Liver (tissue), 5 donors: ENCODE results near the gene LYVE1. TPM values are rescaled to one million over a fixed set of nuclear protein-coding genes. Genes with fewer than 3 reads are reported as not detected.

ENCODE experiments used
- CTCF ChIP-seq: fragments of 150-350 bp; IDR thresholded peaks from 2 replicates; pipeline ENCODE4 v1.5.1; 2017; ENCODE audit warnings: improper control_type of control experiment, low read depth, low read length; ENCODE audit not compliant: missing input control
- FOXA1 ChIP-seq: IDR thresholded peaks from 2 replicates; pipeline ENCODE4 v1.6.1; 2016; ENCODE audit warnings: antibody characterized with exemption
- FOXA2 ChIP-seq: IDR thresholded peaks from 2 replicates; pipeline ENCODE4 v1.6.1; 2016; ENCODE audit warnings: antibody characterized with exemption
- HNF4A ChIP-seq, 2 donors: conservative IDR thresholded peaks; 2 replicates each; pipeline ENCODE4 v1.6.1; 2016; ENCODE audit warnings: antibody characterized with exemption in 2 of 2, mild to moderate bottlenecking in 2 of 2
- MAX ChIP-seq: IDR thresholded peaks from 2 replicates; pipeline ENCODE4 v1.6.1; 2016; ENCODE audit warnings: antibody characterized with exemption
- NR2F2 ChIP-seq: IDR thresholded peaks from 2 replicates; pipeline ENCODE4 v1.6.1; 2016; ENCODE audit warnings: antibody characterized with exemption
- RAD21 ChIP-seq, 2 donors: IDR thresholded peaks; 2 replicates each; pipeline ENCODE4 v1.6.1; 2016; ENCODE audit warnings: antibody characterized with exemption in 2 of 2, mild to moderate bottlenecking in 2 of 2
- RXRA ChIP-seq, 2 donors: IDR thresholded peaks; 2 replicates each; pipeline ENCODE4 v1.6.1; 2017 to 2018; ENCODE audit warnings: antibody characterized with exemption in 2 of 2, mild to moderate bottlenecking in 1 of 2
- SP1 ChIP-seq: IDR thresholded peaks from 2 replicates; pipeline ENCODE4 v1.6.1; 2018; ENCODE audit warnings: antibody characterized with exemption, mild to moderate bottlenecking
- TAF1 ChIP-seq: conservative IDR thresholded peaks from 2 replicates; pipeline ENCODE4 v1.6.1; 2016; ENCODE audit warnings: antibody characterized with exemption, mild to moderate bottlenecking
- YY1 ChIP-seq: IDR thresholded peaks from 2 replicates; pipeline ENCODE4 v1.6.1; 2016; ENCODE audit warnings: antibody characterized with exemption, mild to moderate bottlenecking
- polyA plus RNA-seq, 2 donors: library from polyadenylated mRNA; stranded (reverse) in 1 of 2; unstranded in 1 of 2; fragments of 200-250 nt in 1 of 2; fragments of >200 nt in 1 of 2; fragmentation: Nextera tagmentation in 1 of 2; extraction: Ambion mirVana in 1 of 2; gene quantifications; one replicate each; pipeline versions ENCODE4 v1.2.1 to v1.2.3, GENCODE V29; 2013 to 2015
- total RNA-seq, 2 donors: library from RNA; depleted of rRNA; stranded (reverse); fragments of >200 nt; gene quantifications; one replicate each; pipeline ENCODE4 v1.2.3, GENCODE V29; 2014
- donor health status: healthy.
- donor health status: healthy.
- donor health status: healthy.

Gene LYVE1
- total and polyA plus RNA-seq, 4 donors, result 11.3 to 46.7 (median 28.3) TPM

- TF ChIP-seq CTCF, result no peak
- TF ChIP-seq RXRA (IDR thresholded peaks at IDR 0.05), result no peak
- TF ChIP-seq SP1, result no peak
- TF ChIP-seq NR2F2, result no peak
- no peak for TF ChIP-seq FOXA2
- TF ChIP-seq RAD21 (IDR thresholded peaks at IDR 0.05), result no peak
- no peak for TF ChIP-seq HNF4A (conservative IDR thresholded peaks at IDR 0.05)
- no peak for TF ChIP-seq FOXA1
- TF ChIP-seq MAX, result no peak
- TF ChIP-seq TAF1, result no peak
- TF ChIP-seq YY1, result no peak
Measured at GRCh38 chr11:10511181-10511621, 57.3 kb downstream of the LYVE1 start (continued).

Other genes starting within 250 kb of the LYVE1 start
- 1 to 10 TPM; 1.3 to 7.4 TPM for gene AMPD3, start 113.4 kb downstream of the LYVE1 start, total RNA-seq
- gene AMPD3, start 113.4 kb downstream of the LYVE1 start, polyA plus RNA-seq, result under 1 TPM; 0.40 to 0.89 TPM
- gene RNF141, start 27.5 kb downstream of the LYVE1 start, total RNA-seq, result 10 to 100 TPM; 14.3 to 14.6 TPM
- 10 to 100 TPM in 1 of 2 donors, 1 to 10 TPM in 1; 6.9 to 11.7 TPM for gene RNF141, start 27.5 kb downstream of the LYVE1 start, polyA plus RNA-seq
- 1 to 10 TPM; 2.3 to 4.4 TPM for gene IRAG1, start 125.1 kb upstream of the LYVE1 start, total RNA-seq
- 1 to 10 TPM in 1 of 2 donors, under 1 TPM in 1; 0.29 to 1.6 TPM for gene IRAG1, start 125.1 kb upstream of the LYVE1 start, polyA plus RNA-seq
- gene CTR9, start 182.6 kb upstream of the LYVE1 start, total RNA-seq, result 10 to 100 TPM; 26.3 to 33.4 TPM
- 10 to 100 TPM; 12.5 to 13.1 TPM for gene CTR9, start 182.6 kb upstream of the LYVE1 start, polyA plus RNA-seq
- 100 to 1,000 TPM; 259 to 268 TPM for gene EIF4G2, start 240.3 kb upstream of the LYVE1 start, total RNA-seq
- gene EIF4G2, start 240.3 kb upstream of the LYVE1 start, polyA plus RNA-seq, result 100 to 1,000 TPM; 126 to 158 TPM